Dermis microvascular lymphatic vessel endothelial cell (primary cell): ENCODE results near the gene OR52N4. TPM values are rescaled to one million over a fixed set of nuclear protein-coding genes. Genes with fewer than 3 reads are reported as not detected.
"Not testable (repeated sequence)": the region's sequence is repeated elsewhere in the genome, so short reads cannot be mapped to it uniquely, and the experiment has no call there.

Experiments used
- DNase-seq, 2 donors: peaks; one replicate each; pipeline versions ENCODE4 v3.0.0 to v3.0.0-alpha.2; 2010; ENCODE audit warnings: low read depth in 2 of 2
- total RNA-seq: library from RNA; depleted of rRNA; stranded (reverse); fragments of >200 nt; gene quantifications from 2 replicates; pipeline ENCODE4 v1.2.1, GENCODE V29; 2014

Gene OR52N4
- total RNA-seq = not detected in 2 replicates

DNA sequence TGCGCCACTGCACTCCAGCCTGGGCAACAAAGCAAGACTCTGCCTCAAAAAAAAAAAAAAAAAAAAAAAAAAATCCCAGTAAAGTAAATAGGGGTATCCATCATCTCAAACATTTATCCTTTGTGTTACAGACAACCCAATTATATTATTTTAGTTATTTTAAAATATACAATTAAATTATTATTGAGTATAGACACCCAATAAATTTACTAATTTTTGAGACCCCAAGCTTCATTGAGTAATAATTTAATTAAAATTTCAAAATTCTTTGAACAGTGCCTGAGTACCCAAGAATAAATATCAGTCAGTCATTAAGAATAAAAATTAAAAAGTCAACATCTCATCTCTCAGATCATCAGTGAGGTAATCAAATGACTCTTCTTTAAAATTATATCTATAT is at the start of gene OR52N4:
Gene OR52N4 (plus strand): TSS at position 301 of the 400 bp plus-strand sequence. CDS start 498 bp downstream, outside the sequence.
- DNase-seq = no peak

DNA sequence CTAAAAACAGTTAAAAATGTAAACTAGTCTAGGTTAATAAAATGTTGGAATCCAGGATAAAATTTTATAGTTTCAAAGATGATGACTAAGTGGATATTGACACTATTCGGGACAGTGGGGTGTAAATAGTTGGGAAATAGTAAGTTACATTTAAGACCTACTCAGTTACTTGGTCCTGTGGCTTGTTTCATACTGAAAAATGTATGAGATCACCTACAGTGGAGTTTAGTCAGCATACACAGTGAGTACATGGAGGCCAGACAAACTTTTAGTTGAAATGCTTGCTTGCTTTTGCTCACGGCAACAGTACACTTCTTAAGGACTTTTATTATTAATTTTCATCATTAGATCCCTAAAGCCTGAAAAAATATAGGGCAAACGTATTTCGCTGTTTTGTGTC is 48.4 kb upstream of the OR52N4 start:
- DNase-seq = no peak

DNA sequence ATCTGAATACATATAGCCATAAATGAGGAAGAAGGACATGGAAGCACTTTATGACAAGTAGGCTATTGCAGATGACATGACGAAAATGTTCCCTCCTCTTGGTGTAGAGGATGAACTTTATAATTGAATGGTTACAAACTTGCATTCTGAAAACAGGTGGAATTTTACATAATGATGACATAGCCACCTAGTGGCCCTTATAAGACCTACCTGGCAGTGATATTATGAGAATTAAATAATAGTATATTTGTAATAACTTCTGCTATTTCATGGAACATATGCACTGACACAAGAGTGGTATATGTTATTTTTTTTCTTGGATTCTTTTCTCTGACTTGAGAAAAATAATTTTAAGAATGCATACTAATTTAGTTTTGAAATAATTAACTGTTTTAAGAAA is 41.5 kb upstream of the OR52N4 start:
- DNase-seq = peak; percentile 11 to 35

DNA sequence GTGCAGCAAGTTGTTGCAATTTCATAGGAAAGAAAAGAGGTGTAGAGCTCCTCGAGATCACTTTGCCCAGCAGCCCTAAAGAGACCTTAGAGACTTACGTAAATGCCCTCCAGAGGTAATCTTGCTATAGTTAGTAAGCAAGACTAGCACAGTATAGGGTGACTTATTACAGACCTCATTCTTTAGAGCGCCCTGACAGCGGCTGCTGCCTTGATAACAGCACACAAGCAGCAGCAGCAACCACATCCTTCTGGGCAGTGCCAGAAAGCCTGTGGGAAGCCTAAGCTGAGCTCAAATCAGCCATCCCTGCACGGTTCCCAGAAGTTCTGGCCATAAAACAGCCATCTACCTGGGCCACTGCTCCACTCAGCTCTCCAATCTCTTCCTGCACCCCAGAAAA is 40.3 kb upstream of the OR52N4 start:
- DNase-seq = no peak

DNA sequence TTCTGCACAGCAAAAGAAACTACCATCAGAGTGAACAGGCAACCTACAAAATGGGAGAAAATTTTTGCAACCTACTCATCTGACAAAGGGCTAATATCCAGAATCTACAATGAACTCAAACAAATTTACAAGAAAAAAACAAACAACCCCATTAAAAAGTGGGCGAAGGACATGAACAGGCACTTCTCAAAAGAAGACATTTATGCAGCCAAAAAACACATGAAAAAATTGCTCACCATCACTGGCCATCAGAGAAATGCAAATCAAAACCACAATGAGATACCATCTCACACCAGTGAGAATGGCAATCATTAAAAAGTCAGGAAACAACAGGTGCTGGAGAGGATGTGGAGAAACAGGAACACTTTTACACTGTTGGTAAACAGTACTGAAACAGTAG is 37.5 kb upstream of the OR52N4 start:
- DNase-seq = not testable (repeated sequence)

DNA sequence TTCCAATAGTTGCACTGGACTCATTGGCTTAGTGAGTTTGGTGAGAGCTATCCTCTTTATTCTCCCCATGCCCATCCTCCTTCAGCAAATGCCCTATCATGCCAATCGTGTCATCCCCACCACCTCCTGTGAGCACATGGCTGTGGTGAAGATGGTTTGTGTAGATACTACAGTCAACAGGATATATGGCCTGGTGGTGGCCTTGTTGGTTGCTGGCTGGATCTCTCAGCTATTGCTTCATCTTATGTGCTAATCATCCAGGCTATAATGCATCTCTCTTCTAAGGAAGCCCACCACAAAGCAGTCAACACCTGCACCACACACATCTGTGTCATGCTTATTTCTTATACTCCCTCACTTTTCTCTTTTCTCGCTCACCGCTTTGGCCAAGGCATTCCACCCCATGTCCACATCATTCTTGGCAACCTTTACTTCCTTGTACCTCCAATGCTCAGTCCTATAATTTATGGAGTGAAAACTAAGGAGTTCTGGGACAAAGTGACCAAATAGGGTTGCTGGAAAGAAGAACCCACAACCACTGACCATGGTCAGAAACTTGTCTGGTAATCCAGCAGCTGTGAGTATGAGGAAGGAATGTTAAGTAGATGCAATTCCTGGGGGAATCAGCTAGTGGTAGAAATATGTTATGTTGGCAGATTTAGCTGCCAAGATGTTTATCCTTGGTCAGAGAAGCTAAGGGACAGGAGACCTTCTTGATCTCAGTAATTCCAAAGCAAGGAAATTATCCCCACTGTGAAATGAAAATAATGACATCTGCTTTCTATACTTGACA is 34.1 kb upstream of the OR52N4 start:
- DNase-seq = no peak

DNA sequence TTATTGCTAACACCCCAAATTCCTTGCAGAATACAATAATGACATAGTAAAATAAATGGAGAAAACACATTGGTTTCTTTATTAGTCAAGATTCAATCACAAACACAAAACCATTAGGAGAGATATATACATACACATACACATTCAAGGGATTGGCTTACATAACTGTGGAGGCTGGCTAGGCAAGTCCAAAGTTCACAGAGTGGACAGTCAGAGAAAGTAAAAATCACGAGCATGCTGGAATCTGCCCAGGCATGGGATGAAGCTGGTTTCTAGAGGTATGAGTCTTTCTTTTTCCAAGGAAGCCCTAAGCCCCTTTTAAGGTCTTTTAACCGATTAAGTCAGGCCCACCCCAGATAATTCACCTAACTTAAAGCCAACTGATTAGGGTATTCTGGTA is 31.4 kb upstream of the OR52N4 start:
- no peak for DNase-seq

DNA sequence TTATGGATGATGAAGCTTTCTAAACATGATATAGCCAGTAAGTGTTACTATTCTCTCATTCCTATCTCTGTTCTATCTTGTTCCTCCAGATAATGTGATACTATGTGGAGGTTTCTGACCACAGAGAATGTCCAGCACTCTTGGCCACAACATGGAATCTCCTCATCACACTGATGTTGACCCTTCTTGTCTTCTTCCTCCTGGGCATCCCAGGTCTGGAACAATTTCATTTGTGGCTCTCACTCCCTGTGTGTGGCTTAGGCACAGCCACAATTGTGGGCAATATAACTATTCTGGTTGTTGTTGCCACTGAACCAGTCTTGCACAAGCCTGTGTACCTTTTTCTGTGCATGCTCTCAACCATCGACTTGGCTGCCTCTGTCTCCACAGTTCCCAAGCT is 27.7 kb upstream of the OR52N4 start:
- DNase-seq = no peak

DNA sequence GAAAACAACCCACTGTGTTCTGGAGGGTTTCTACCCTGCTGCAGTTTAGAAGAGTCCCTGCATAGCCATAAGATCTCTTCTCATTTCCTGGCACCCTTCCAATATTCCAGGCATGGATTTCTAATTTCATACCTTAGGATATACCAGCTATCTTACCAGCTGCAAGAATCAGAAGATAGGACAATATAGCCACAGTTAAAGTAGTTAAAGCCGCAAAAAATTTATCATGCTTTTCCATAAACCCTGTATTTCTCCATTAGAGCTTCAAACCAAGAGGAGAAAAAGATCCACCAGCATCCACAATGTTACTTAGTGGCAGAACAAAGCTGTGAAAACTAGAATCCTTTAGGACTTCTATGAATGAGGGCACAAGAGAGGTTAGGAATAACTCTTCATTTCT is 26.4 kb upstream of the OR52N4 start:
- DNase-seq = no peak

DNA sequence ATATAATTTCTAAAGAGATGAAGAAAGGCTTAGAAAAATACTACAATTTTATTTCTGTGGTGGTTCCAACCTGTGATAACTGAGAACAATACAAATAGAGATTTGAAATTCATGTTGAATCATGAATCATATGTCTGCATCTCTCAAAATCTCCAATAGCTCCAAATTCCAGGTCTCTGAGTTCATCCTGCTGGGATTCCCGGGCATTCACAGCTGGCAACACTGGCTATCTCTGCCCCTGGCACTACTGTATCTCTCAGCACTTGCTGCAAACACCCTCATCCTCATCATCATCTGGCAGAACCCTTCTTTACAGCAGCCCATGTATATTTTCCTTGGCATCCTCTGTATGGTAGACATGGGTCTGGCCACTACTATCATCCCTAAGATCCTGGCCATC is 17.6 kb upstream of the OR52N4 start, which contains the start of gene OR56B1:
Gene OR56B1 (plus strand): TSS at position 53 of the 400 bp plus-strand sequence. CDS start 69 bp downstream, at position 122.
- DNase-seq = no peak

DNA sequence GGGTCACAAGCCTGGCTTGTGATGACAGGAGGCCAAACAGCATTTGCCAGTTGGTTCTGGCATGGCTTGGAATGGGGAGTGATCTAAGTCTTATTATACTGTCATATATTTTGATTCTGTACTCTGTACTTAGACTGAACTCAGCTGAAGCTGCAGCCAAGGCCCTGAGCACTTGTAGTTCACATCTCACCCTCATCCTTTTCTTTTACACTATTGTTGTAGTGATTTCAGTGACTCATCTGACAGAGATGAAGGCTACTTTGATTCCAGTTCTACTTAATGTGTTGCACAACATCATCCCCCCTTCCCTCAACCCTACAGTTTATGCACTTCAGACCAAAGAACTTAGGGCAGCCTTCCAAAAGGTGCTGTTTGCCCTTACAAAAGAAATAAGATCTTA is 17.0 kb upstream of the OR52N4 start:
- no peak for DNase-seq

DNA sequence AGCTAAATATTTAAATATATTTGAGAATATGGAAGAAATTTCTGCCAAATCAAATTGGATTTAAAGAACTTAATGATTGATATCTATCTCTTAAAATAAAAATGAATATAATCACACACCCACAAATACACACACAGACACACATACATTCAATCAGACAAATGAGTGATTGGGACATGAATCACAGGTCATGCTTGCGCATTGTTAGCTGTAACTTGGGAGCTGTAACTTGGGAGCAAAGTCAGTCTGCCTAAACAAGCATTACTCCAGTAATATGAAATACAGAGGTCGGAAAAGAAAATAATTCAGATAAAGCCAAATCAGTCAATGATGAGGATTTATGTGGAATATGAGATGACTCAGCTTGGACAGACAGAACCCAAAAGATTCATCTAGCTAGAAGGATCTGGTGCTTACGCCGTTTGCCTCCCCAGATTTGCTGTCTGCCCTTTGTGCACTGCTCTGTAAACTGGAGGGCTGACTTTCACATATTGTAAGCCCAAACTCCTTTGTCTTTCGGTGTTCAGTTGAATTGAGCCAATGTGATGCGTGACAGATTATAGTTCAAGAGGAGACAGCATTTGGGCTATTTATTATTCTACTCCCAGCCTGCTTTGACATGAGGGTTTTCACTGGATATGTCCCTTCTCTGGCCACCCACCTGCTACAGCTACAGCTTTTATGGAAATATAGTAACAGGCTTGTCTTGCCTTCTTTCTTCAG is 16.2 kb upstream of the OR52N4 start:
- DNase-seq = no peak

DNA sequence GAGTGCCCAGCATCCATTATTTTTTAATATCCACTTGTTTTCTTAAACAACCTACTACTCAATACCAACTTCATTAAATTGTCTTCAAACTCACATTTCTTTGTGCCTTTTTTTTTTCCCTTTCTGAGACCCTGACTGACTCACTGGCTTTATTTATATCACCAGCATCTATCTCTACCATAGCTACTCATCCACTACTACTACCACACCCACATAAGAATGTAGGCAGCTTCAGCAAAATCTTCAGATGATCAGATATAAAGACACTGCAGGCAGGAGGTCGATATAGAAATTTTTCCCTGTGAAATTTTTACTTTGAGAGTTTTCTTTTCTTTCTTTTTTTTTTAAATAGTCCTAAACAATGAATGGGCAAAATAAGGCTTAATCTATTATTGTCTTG is 15.6 kb upstream of the OR52N4 start:
- no peak for DNase-seq

DNA sequence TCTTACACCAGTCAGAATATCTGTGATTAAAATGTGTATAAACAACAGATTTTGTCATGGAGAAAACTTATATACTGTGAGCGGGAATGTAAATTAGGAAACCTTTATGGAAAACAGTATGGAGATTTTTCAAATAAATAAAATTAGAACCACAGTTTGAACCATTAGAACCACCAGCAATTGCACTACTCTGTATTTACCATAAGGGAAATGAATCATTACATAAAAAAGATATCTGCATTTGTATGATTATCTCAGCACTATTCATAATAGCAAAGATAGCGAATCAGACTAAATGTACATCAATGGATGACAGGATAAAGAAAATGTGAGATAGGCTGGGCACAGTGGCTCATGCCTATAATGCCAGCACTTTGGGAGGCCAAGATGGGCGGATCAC is 7.4 kb upstream of the OR52N4 start:
- no peak for DNase-seq

DNA sequence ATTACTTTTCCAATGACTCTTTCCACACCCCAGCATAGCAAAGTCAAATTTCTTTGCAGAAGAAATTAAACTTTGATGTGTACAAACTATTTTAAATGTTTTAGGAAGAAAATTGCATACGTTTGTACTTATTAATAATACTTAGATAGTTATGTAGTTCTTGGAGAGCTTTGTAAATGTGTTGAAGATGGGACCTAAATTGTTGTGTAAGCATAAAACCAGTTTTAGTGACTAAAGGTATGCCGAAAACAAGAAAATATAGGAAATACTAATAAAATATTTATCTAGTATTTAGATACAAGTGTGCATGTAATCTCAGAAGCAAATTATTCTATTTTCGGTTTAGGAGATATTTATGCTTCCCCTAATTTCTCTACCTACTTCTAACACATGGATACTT is 4.2 kb upstream of the OR52N4 start:
- no peak for DNase-seq

DNA sequence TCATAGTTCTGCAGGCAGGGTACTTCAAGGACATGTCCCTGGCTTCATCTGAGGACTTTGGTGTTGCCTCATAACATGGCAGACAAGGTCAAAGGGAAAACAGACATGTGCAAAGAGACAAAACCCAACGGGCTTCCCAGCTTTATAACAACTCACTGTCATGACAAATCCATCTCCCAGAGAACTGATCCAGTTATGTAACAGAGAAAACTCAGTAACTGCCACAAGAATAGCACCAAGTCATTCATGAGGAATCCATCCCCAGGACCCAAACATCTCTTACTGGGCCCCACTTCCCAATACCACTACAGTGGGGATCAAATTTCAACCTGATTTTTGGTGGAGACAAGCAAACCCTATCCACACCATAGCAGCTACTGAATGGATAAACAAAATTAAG is 13.0 kb downstream of the OR52N4 start:
- DNase-seq = no peak

DNA sequence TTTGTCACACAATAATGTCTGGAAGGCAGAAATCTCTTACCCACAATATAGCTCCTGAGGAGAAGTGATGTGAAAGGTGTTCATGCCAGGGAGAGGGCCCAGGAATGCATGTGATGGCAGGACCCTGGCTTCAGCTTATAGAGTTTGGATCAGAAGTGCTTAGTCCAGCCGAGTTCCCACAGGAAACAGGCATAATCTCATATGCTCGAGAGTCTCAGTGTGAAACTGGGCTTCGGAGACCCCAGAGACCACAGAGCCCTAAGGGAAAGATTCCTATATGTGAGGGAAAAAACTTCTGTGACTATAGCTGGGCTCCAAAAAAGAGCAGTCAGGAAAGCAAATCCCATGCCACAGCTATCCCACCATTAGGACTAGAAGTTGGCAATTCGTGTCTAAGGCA is 29.2 kb downstream of the OR52N4 start, which contains the start of gene OR52N5:
Gene OR52N5 (minus strand): TSS at position 101 of the 400 bp plus-strand sequence. CDS start 4,721 bp downstream, outside the sequence.
- no peak for DNase-seq

DNA sequence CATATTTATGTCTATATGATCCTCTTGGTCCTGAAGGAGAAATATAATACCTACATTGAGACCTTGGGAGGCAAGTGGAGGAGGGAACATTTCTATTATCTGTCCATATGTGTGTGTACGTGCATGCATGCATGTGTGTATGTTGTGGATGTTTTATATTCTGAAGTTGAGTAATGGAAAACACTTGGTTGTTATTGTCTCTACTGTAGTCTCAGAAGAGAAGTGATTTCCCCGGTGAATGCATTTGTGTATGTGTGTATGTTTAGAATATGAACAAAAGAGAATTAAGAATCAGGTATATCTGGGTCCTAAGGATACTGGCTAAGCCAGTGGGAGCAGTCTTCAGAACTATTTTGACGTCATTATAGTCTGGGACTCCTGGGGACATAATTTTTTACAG is 37.1 kb downstream of the OR52N4 start, which contains the start of gene OR52N1:
Gene OR52N1 (minus strand): TSS at position 101 of the 400 bp plus-strand sequence. CDS start 2,449 bp downstream, outside the sequence.
- DNase-seq = no peak

DNA sequence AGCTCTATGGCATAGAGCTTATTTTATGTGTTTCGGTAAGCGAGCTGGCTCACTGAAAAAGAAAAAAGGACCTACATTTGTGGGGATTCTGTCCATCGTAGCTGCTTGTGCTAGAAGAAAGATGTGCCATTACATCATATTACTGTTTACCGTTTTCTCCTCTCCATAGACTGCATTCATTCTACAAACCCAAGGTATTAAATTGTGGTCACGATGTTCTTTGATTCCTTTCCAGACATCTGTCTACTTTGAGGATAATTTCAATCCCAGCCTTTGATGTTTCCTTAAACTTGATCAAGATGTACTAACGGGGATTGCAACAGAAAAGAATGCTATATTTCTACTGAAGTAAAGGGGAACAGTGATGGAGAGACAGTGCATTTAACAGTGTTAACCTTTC is 42.5 kb downstream of the OR52N4 start:
- DNase-seq = no peak

DNA sequence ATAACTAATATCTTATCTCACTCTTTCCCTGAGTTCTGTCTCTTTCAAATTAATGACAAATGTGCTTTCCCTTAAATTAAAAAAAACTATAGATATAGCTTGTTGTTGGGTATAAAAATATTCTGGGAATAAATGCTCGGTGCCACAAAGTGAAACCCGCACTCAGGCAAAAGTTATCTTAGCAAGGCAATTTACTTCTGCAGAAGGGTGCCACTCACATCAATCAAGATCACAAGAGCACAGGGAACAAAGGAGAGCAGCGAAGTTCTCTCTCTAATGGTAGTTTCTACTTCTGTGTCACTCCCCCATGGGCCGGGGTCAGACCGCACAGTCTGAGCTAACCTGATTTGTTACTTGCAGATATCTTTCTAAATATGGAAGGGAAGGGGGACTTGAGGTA is 49.9 kb downstream of the OR52N4 start:
- DNase-seq = no peak
